Left ventricle myocardium superior (tissue), 1 donor: ENCODE data around the gene INTS11. TPM values are rescaled to one million over a fixed set of nuclear protein-coding genes. Genes with fewer than 3 reads are reported as not detected.

ENCODE experiments used
- microRNA-seq: library from miRNA; unstranded; fragments of <30 nt; microRNA quantifications from one replicate; pipeline ENCODE4 v1.2.0, GENCODE V29; 2020; ENCODE audit warnings: borderline number of aligned reads
- total RNA-seq: library from RNA; stranded (reverse); fragmentation: NEBNext Ultra II Directional; extraction: Animal tissue kit (Norgen Biotek cat#: 25700); gene quantifications from one replicate; pipeline ENCODE4 v1.2.1, GENCODE V29; 2021
- donor health status: DM: no; HTN: yes; CAD: no; lungs with severe emphysema.

The INTS11 gene
- total RNA-seq, 1 donor from 2014 or later = 77.2 TPM

Small RNAs within 50 kb of the gene (microRNA-seq; reads per million reads assigned to microRNA genes)
- gene MIR6726 (2.9 reads per million), gene MIR6727 (not detected), gene MIR6808 (not detected)

Other genes with a start within 250 kb of the INTS11 start
- gene C1orf159, start 208.6 kb downstream of the INTS11 start, total RNA-seq = 4.0 TPM
- gene TTLL10, start 150.8 kb downstream of the INTS11 start, total RNA-seq = not detected
- 0.32 TPM for gene TNFRSF18, start 118.1 kb downstream of the INTS11 start, total RNA-seq
- 2.3 TPM for gene TNFRSF4, start 110.5 kb downstream of the INTS11 start, total RNA-seq
- gene SDF4, start 92.7 kb downstream of the INTS11 start, total RNA-seq = 117 TPM
- gene B3GALT6, start 92.4 kb downstream of the INTS11 start, total RNA-seq = 7.5 TPM
- gene C1QTNF12, start 77.9 kb downstream of the INTS11 start, total RNA-seq = 0.50 TPM
- 39.5 TPM for gene UBE2J2, start 50.8 kb downstream of the INTS11 start, total RNA-seq
- gene SCNN1D, start 44.2 kb downstream of the INTS11 start, total RNA-seq = 3.0 TPM
- 60.4 TPM for gene ACAP3, start 16.7 kb downstream of the INTS11 start, total RNA-seq
- 11.1 TPM for gene PUSL1, start 16.1 kb downstream of the INTS11 start, total RNA-seq
- gene CPTP, start 142 bp upstream of the INTS11 start, total RNA-seq = 112 TPM
- gene TAS1R3, start 6.6 kb upstream of the INTS11 start, total RNA-seq = 0.57 TPM
- 144 TPM for gene DVL1, start 24.8 kb upstream of the INTS11 start, total RNA-seq
- 16.8 TPM for gene MXRA8, start 33.9 kb upstream of the INTS11 start, total RNA-seq
- gene AURKAIP1, start 50.5 kb upstream of the INTS11 start, total RNA-seq = 268 TPM
- 61.0 TPM for gene CCNL2, start 74.7 kb upstream of the INTS11 start, total RNA-seq
- gene MRPL20, start 82.6 kb upstream of the INTS11 start, total RNA-seq = 155 TPM
- 2.1 TPM for gene ANKRD65, start 96.6 kb upstream of the INTS11 start, total RNA-seq
- 13.5 TPM for gene VWA1, start 111.0 kb upstream of the INTS11 start, total RNA-seq
- gene ATAD3C, start 125.0 kb upstream of the INTS11 start, total RNA-seq = 1.9 TPM
- 9.5 TPM for gene ATAD3B, start 147.1 kb upstream of the INTS11 start, total RNA-seq
- gene ATAD3A, start 187.5 kb upstream of the INTS11 start, total RNA-seq = 18.3 TPM
- 8.9 TPM for gene TMEM240, start 216.0 kb upstream of the INTS11 start, total RNA-seq